GM23248 (cell line): ENCODE data around the gene MTHFD2L.

ENCODE experiments used
- EZH2 ChIP-seq: fragments of 200-600 bp; sonication (generic); IDR thresholded peaks from 2 replicates; pipeline ENCODE4 v1.6.1; 2018; ENCODE audit warnings: antibody characterized with exemption, mild to moderate bottlenecking; ENCODE audit not compliant: insufficient read depth, poor library complexity, severe bottlenecking
- EZH2phosphoT487 ChIP-seq: fragments of 200-600 bp; sonication (generic); IDR thresholded peaks from 2 replicates; pipeline ENCODE4 v1.6.1; 2018; ENCODE audit warnings: antibody characterized with exemption, moderate library complexity, mild to moderate bottlenecking, low read depth; ENCODE audit not compliant: insufficient read depth

DNA sequence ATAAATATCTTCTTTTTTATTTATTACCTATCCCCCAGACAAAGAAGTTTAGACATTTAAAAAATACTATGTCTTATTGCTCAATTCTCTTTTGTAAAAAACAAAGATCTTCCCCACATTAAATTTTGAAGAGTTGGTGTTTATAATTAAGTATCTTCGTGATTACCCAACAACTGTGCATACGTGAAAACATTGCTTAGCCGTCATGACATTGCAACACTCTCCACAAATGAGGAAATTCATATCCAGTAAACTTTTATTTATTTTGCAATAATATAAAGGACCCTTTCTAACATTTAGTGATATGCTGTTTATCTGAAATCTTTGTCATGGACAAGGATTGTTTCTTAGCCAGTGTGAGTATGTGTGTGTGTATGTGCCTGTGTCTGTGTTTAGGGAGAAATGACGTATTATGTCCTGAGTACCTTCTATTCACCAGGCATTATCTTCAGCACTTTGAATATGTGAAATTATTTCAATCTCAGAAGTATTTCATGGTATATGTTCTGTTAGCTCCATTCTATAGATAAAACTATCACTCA is 180.9 kb downstream of the MTHFD2L start:
- TF ChIP-seq EZH2phosphoT487 (no peak), EZH2 (no peak)
